GM10266 (cell line): ENCODE measurements around the gene SRGAP1.

ENCODE experiments used
- DNase-seq: peaks from one replicate; pipeline ENCODE4 v3.0.0; 2012; ENCODE audit errors: extremely low spot score
- TF ChIP-seq, protein P1 (sequence below): IDR thresholded peaks from 2 replicates; pipeline ENCODE4 v1.5.1; 2012; ENCODE audit warnings: mild to moderate bottlenecking, low read depth; ENCODE audit not compliant: control insufficient read depth, insufficient read depth; ENCODE audit errors: missing control alignments

Gene SRGAP1

DNA sequence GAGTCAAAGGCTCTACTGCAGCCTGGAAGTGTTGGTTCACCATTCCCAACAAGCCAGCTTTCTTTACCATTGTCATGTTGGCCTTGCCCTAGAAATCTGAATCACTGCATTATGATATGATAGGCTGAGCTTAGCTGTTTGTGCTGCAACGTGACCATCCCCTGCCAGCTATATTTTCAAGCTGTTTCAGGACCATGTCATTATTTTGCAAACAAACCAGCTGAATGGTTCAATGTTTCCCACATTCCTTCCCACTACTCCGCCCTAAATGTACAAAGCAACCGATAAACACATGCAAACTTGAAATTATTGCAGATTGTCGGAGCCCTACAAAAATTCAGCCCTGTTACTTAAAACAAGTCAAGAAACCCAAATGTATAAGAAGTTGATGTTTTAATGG lies 241.5 kb downstream of the SRGAP1 start:
- no peak for DNase-seq
- TF ChIP-seq, protein P1, sequence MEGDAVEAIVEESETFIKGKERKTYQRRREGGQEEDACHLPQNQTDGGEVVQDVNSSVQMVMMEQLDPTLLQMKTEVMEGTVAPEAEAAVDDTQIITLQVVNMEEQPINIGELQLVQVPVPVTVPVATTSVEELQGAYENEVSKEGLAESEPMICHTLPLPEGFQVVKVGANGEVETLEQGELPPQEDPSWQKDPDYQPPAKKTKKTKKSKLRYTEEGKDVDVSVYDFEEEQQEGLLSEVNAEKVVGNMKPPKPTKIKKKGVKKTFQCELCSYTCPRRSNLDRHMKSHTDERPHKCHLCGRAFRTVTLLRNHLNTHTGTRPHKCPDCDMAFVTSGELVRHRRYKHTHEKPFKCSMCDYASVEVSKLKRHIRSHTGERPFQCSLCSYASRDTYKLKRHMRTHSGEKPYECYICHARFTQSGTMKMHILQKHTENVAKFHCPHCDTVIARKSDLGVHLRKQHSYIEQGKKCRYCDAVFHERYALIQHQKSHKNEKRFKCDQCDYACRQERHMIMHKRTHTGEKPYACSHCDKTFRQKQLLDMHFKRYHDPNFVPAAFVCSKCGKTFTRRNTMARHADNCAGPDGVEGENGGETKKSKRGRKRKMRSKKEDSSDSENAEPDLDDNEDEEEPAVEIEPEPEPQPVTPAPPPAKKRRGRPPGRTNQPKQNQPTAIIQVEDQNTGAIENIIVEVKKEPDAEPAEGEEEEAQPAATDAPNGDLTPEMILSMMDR = no peak

DNA sequence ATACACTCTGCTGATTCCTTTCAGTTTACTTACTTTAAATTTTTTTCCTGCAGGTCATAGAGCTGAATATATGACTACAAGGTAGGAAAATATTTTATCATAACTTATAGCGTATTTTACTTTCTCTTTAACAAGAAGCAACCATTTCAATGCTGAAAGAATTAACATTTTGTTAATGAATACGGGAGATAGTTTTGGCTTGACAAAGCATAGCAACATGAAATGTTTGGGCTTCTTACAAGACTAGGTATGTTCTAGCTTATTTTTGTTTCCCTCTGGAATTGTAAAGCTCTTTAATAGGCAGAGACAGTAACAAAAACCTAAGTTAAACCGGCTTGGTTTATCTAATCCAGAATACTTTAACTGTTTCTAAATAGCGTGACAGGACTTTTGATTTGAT lies 242.4 kb downstream of the SRGAP1 start:
- TF ChIP-seq, protein P1 = no peak
- DNase-seq = no peak

DNA sequence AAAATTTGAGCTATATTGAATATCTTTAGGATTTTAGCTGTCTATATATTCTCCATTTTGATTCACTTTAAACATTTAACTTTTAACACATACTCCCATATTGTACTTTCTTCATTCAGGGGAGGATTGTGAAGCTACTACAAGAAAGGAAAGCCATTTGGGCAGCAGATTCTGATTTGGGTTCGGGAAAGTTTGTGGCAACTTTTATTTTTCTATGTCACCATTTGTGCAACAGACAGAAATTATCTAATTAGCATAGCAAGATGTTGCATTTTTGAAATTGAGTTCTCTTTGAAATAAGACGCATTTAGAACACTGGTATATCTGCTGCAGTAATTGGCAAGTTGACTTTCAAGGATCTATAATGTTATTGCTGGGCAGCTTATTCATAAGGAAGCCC lies 243.3 kb downstream of the SRGAP1 start:
- no peak for DNase-seq
- TF ChIP-seq, protein P1 = no peak

DNA sequence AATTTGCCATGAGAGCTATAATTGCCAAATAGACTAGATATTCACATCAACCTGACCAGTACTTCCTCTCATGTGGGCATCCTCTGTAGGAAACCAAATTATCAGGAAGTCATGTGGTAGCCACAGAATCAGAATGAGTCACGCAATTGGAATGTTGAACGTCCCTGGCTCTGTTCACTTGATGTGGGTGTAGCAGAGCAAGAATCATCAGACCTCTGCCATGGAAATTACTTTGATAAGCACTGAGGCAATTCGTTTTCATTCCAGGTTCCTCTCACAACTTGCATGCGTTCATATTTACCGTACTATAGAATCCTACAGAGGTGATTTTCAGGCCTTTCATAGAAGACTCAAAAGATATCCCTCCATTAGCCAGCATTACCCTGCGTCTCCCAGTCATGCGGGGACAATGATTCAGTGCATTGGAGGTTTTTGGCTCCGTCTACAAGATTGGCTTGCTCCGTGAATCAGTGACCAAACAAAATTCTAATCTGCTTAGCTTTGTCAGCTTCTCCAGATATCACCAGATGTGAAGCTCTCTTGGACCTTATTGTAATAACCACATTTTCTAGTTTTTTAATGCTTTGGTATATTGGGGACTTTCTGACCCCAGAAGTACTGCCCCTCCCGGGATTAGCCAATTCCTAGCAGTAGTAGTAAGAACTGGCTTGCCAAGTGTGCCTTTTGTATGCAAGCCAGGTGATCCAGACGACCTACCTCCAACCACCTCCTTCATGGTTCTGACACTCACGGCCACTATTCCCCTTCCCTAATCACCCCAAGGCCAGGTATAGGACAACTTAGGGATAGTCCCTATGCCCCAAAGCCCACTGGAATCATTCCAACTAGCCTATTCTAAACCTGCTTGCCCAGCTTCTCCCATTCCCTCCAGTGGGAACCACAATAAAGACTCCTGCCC lies 244.2 kb downstream of the SRGAP1 start:
- TF ChIP-seq, protein P1 = no peak
- DNase-seq = no peak

- TF ChIP-seq, protein P1 = no peak
- DNase-seq = no peak
Observed at GRCh38 chr12:64090047-64090446, 245.5 kb downstream of the SRGAP1 start.

DNA sequence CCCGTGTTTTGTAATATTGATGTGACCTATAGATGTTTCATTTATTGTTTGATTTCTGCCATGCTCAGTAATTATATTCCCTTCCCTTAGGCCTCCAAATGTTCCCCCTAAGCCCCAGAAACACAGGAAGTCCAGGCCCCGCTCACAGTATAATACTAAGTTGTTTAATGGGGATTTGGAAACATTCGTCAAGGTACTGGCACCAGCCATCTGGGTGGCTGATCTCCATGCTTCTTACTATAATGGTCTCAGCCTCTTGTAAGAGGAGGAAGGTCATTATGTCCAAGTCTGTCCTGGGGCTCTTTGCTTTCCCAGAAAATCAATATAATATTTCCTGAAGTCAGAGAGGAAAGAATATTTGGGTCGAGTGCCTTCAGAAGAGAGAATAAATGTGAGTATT lies 246.7 kb downstream of the SRGAP1 start:
- no peak for DNase-seq
- TF ChIP-seq, protein P1 = no peak

GRCh38 chr12:64092507-64093196 lies 248.2 kb downstream of the SRGAP1 start:
- DNase-seq = no peak
- TF ChIP-seq, protein P1 = no peak
